Measurements from ENCODE around the gene RAVER1.
"Not testable (repeated sequence)": the region's sequence is repeated elsewhere in the genome, so short reads cannot be mapped to it uniquely, and the experiment has no call there.

GRCh38 chr19:10336725-10337124 lies 3.4 kb upstream of the RAVER1 start:
- not testable (repeated sequence) for TF ChIP-seq NFYB (IDR thresholded peaks at IDR 0.05; ENCODE audit: insufficient read depth, low read depth, low read length); FOXK2 (IDR thresholded peaks at IDR 0.05); CREM (IDR thresholded peaks at IDR 0.05; ENCODE audit: low read depth); ZZZ3 (IDR thresholded peaks at IDR 0.05; ENCODE audit: control insufficient read depth, insufficient read length, low read depth); NRF1 (conservative IDR thresholded peaks at IDR 0.05; ENCODE audit: low read depth, low read length); HDAC6 (IDR thresholded peaks at IDR 0.05; ENCODE audit: unreplicated experiment); IRF4 (IDR thresholded peaks at IDR 0.05; ENCODE audit: low read depth, low read length); SRF (IDR thresholded peaks at IDR 0.05; ENCODE audit: low read depth in 2 of 2, low read length in 2 of 2)

Measured in GM12878 (cell line).